HFF-Myc (cell line): Measurements from ENCODE around the gene CDH4.

ENCODE experiments used
- DNase-seq: peaks from one replicate; pipeline ENCODE4 v3.0.0-alpha.2; 2011; ENCODE audit warnings: low read depth; ENCODE audit errors: extremely low read depth
- H3K4me3 ChIP-seq: replicated peaks from 2 replicates; pipeline ENCODE4 v1.5.1; 2011; ENCODE audit warnings: low read depth, mild to moderate bottlenecking, control low read depth, low read length
- TF ChIP-seq, protein P1 (sequence below): IDR thresholded peaks from 2 replicates; pipeline ENCODE4 v1.5.1; 2012; ENCODE audit warnings: mild to moderate bottlenecking, low read depth, low read length, control low read depth; ENCODE audit errors: missing control alignments

Gene CDH4

GRCh38 chr20:61487997-61488371 is 235.9 kb downstream of the CDH4 start:
- DNase-seq: no peak
- H3K4me3 ChIP-seq: no peak overlapping the region
- TF ChIP-seq, protein P1, sequence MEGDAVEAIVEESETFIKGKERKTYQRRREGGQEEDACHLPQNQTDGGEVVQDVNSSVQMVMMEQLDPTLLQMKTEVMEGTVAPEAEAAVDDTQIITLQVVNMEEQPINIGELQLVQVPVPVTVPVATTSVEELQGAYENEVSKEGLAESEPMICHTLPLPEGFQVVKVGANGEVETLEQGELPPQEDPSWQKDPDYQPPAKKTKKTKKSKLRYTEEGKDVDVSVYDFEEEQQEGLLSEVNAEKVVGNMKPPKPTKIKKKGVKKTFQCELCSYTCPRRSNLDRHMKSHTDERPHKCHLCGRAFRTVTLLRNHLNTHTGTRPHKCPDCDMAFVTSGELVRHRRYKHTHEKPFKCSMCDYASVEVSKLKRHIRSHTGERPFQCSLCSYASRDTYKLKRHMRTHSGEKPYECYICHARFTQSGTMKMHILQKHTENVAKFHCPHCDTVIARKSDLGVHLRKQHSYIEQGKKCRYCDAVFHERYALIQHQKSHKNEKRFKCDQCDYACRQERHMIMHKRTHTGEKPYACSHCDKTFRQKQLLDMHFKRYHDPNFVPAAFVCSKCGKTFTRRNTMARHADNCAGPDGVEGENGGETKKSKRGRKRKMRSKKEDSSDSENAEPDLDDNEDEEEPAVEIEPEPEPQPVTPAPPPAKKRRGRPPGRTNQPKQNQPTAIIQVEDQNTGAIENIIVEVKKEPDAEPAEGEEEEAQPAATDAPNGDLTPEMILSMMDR: no peak

GRCh38 chr20:61490721-61491120 is 238.7 kb downstream of the CDH4 start:
- TF ChIP-seq, protein P1: no peak
- DNase-seq: no peak
- H3K4me3 ChIP-seq: no peak overlapping the region

- DNase-seq: no peak
- TF ChIP-seq, protein P1: no peak
- no peak overlapping the region for H3K4me3 ChIP-seq
Observed at GRCh38 chr20:61492065-61492464, 240.0 kb downstream of the CDH4 start.

DNA sequence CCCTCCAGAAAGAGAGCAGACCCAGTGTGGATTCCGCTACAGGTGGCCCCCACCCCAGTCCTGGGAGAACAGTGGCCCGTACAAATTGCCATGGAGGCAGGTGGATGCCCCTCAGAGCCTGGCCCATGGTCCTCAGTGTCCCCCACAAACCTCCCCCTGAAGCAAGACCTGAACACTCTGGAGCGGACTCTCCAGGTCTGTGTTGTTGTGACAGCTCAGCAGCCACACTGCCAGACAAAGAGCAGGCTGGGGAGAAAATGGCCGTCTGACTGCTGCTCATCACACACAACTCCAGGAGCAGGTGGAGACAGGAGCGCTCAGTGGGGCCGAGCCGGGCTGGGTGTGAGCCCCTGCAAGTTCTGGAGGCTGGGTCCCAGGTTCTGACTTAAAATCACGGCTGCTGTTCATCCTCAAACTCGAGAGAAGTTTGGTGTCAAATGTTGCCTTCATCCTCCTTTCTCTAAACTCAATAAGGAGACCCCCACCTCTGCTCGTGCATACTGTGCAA is 241.8 kb downstream of the CDH4 start:
- no peak for DNase-seq
- TF ChIP-seq, protein P1: no peak
- H3K4me3 ChIP-seq: no peak overlapping the region

DNA sequence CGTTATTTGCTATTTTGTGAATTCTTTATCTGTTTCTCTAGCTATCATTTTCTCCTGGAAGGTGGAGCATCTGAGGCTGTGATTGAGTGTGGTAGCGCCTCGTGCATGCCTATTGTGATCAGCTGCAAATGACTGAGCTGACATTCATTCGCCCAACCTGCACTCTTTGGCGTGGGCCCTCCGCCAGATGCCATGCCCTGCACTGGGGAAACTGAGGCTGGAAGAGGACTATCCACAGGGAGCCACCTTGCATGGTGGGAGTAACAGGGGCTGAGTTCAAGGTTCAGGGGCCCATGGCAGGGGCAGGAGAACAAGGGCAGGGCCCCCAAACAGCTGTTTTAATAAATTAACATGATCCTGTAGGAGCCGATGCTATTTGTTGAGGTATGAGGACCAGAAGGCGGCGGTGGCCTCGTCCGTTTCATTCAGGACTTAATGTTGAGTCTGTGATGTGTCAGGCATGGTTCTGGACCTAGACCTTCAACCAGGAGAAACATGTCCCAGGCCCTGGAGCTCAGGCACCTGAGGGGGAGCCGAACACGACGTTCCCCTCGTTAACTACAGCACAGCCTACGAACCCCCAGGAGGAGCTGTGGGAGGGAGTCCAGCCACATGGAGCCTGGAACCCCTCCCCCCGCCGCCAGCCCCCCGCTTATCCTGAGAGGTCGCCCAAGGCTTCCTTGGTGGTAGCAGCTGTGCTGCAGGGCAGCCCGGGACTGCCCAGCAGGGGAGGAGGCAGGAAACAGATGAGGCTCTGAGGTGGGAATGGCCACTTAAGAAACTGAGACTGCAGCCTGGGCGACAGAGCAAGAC is 242.9 kb downstream of the CDH4 start:
- TF ChIP-seq, protein P1: no peak
- no peak overlapping the region for H3K4me3 ChIP-seq
- DNase-seq: no peak

GRCh38 chr20:61497029-61497627 is 245.1 kb downstream of the CDH4 start:
- TF ChIP-seq, protein P1: no peak
- H3K4me3 ChIP-seq: no peak overlapping the region
- no peak for DNase-seq
